ENCODE measurements around the gene VIPR1.

Gene VIPR1

GRCh38 chr3:42495393-42495792 lies 7.0 kb upstream of the VIPR1 start:
- DNase-seq = no peak

- peak; percentile 64 for DNase-seq
Observed at GRCh38 chr3:42497009-42497731, 5.3 kb upstream of the VIPR1 start.

GRCh38 chr3:42498034-42498433 lies 4.4 kb upstream of the VIPR1 start:
- DNase-seq = no peak

- DNase-seq = no peak
Observed at GRCh38 chr3:42498791-42499477, 3.5 kb upstream of the VIPR1 start.

- no peak for DNase-seq
Observed at GRCh38 chr3:42499478-42499871, 3.0 kb upstream of the VIPR1 start.

- no peak for DNase-seq
Observed at GRCh38 chr3:42500091-42500490, 2.4 kb upstream of the VIPR1 start.

GRCh38 chr3:42500909-42501308 lies 1.5 kb upstream of the VIPR1 start:
- no peak for DNase-seq

- DNase-seq = no peak
Observed at GRCh38 chr3:42501321-42501680, 1.1 kb upstream of the VIPR1 start.

GRCh38 chr3:42501681-42502428 lies 588 bp upstream of the VIPR1 start:
- peak; percentile 5 for DNase-seq

GRCh38 chr3:42503251-42503924 lies 945 bp downstream of the VIPR1 start:
- no peak for DNase-seq

GRCh38 chr3:42503957-42504333 lies 1.5 kb downstream of the VIPR1 start:
- DNase-seq = no peak

GRCh38 chr3:42504334-42505127 lies 2.1 kb downstream of the VIPR1 start:
- no peak for DNase-seq

GRCh38 chr3:42505128-42505848 lies 2.8 kb downstream of the VIPR1 start:
- DNase-seq = no peak

GRCh38 chr3:42505849-42506410 lies 3.5 kb downstream of the VIPR1 start:
- no peak for DNase-seq

- DNase-seq = no peak
Observed at GRCh38 chr3:42507252-42507651, 4.8 kb downstream of the VIPR1 start.

- DNase-seq = no peak
Observed at GRCh38 chr3:42507761-42508335, 5.4 kb downstream of the VIPR1 start.

GRCh38 chr3:42508562-42508961 lies 6.1 kb downstream of the VIPR1 start:
- no peak for DNase-seq

- no peak for DNase-seq
Observed at GRCh38 chr3:42509111-42509510, 6.7 kb downstream of the VIPR1 start.

- DNase-seq = no peak
Observed at GRCh38 chr3:42510325-42510724, 7.9 kb downstream of the VIPR1 start.

- no peak for DNase-seq
Observed at GRCh38 chr3:42511201-42511600, 8.8 kb downstream of the VIPR1 start.

GRCh38 chr3:42511736-42512135 lies 9.3 kb downstream of the VIPR1 start:
- DNase-seq = no peak
